H9 (cell line): Measurements from ENCODE around the gene SLC48A1. TPM values are rescaled to one million over a fixed set of nuclear protein-coding genes. Genes with fewer than 3 reads are reported as not detected.

Source experiments
- DNase-seq: peaks from one replicate; pipeline ENCODE4 v3.0.0-alpha.2; 2017
- H2AFZ ChIP-seq: one replicate; pipeline ENCODE4 v1.6.1; 2013; ENCODE audit warnings: mild to moderate bottlenecking, low read length, control low read depth, moderate library complexity
- H2AK5ac ChIP-seq: 2 replicates; pipeline ENCODE4 v1.6.1; 2013; ENCODE audit warnings: low read length, control low read depth, mixed read lengths; ENCODE audit not compliant: insufficient read length
- H2BK120ac ChIP-seq: one replicate; pipeline ENCODE4 v1.6.1; 2013; ENCODE audit warnings: low read depth, mild to moderate bottlenecking, low read length, control low read depth, inconsistent platforms; ENCODE audit not compliant: poor library complexity, severe bottlenecking
- H2BK12ac ChIP-seq: 2 replicates; pipeline ENCODE4 v1.6.1; 2013; ENCODE audit warnings: low read length, control low read depth, mixed read lengths, low read depth; ENCODE audit not compliant: insufficient read length
- H2BK15ac ChIP-seq: 2 replicates; pipeline ENCODE4 v1.6.1; 2013; ENCODE audit warnings: low read depth, low read length, control low read depth
- H2BK20ac ChIP-seq: one replicate; pipeline ENCODE4 v1.6.1; 2013; ENCODE audit warnings: low read depth, mild to moderate bottlenecking, low read length, control low read depth, inconsistent platforms; ENCODE audit not compliant: poor library complexity, severe bottlenecking
- H2BK5ac ChIP-seq: 2 replicates; pipeline ENCODE4 v1.6.1; 2013; ENCODE audit warnings: low read length, control low read depth, mixed read lengths; ENCODE audit not compliant: insufficient read length
- H3K14ac ChIP-seq: 2 replicates; pipeline ENCODE4 v1.6.1; 2013; ENCODE audit warnings: low read length, control low read depth; ENCODE audit not compliant: insufficient read depth
- H3K18ac ChIP-seq: 2 replicates; pipeline ENCODE4 v1.6.1; 2013; ENCODE audit warnings: low read depth, mild to moderate bottlenecking, mixed read lengths, low read length, control low read depth; ENCODE audit not compliant: insufficient read length
- H3K23ac ChIP-seq: 2 replicates; pipeline ENCODE4 v1.6.1; 2013; ENCODE audit warnings: low read length, control low read depth, mixed read lengths, low read depth; ENCODE audit not compliant: insufficient read length
- H3K23me2 ChIP-seq: 2 replicates; pipeline ENCODE4 v1.6.1; 2013; ENCODE audit warnings: low read depth, mild to moderate bottlenecking, mixed read lengths, low read length, control low read depth; ENCODE audit not compliant: insufficient read length, poor library complexity, severe bottlenecking
- H3K27ac ChIP-seq: 2 replicates; pipeline ENCODE4 v1.5.1; 2013; ENCODE audit warnings: low read length, control low read depth, mixed read lengths, low read depth; ENCODE audit not compliant: insufficient read length
- H3K27me3 ChIP-seq: 2 replicates; pipeline ENCODE4 v1.6.1; 2013; ENCODE audit warnings: low read length, control low read depth, inconsistent platforms; ENCODE audit not compliant: insufficient read depth
- H3K4ac ChIP-seq: 2 replicates; pipeline ENCODE4 v1.6.1; 2013; ENCODE audit warnings: low read depth, mild to moderate bottlenecking, control low read depth, inconsistent platforms, low read length, moderate library complexity
- H3K4me1 ChIP-seq: 2 replicates; pipeline ENCODE4 v1.6.1; 2013; ENCODE audit warnings: low read length, control low read depth, inconsistent platforms; ENCODE audit not compliant: insufficient read depth
- H3K4me2 ChIP-seq: 2 replicates; pipeline ENCODE4 v1.6.1; 2013; ENCODE audit warnings: low read length, control low read depth, mixed read lengths; ENCODE audit not compliant: insufficient read length, insufficient read depth
- H3K56ac ChIP-seq: 2 replicates; pipeline ENCODE4 v1.6.1; 2013; ENCODE audit warnings: low read depth, mild to moderate bottlenecking, mixed read lengths, low read length, control low read depth; ENCODE audit not compliant: insufficient read length
- H3K79me1 ChIP-seq: 2 replicates; pipeline ENCODE4 v1.6.1; 2013; ENCODE audit warnings: low read depth, mild to moderate bottlenecking, moderate library complexity, low read length, control low read depth, inconsistent platforms; ENCODE audit not compliant: insufficient read depth, poor library complexity, severe bottlenecking
- H3K79me2 ChIP-seq: 2 replicates; pipeline ENCODE4 v1.6.1; 2013; ENCODE audit warnings: low read length, control low read depth, inconsistent platforms; ENCODE audit not compliant: insufficient read depth
- H3K9ac ChIP-seq: 2 replicates; pipeline ENCODE4 v1.6.1; 2013; ENCODE audit warnings: low read length, control low read depth, mixed read lengths; ENCODE audit not compliant: insufficient read length; ENCODE audit errors: extremely low read depth
- H3K9me3 ChIP-seq: one replicate; pipeline ENCODE4 v1.6.1; 2013; ENCODE audit warnings: low read depth, low read length, inconsistent platforms; ENCODE audit not compliant: control insufficient read depth
- H3T11ph ChIP-seq: one replicate; pipeline ENCODE4 v1.6.1; 2013; ENCODE audit warnings: mild to moderate bottlenecking, low read length, control low read depth, inconsistent platforms
- H4K20me1 ChIP-seq: one replicate; pipeline ENCODE4 v1.6.1; 2013; ENCODE audit not compliant: control insufficient read depth, insufficient read length, insufficient read depth
- H4K5ac ChIP-seq: 2 replicates; pipeline ENCODE4 v1.6.1; 2013; ENCODE audit warnings: low read depth, mild to moderate bottlenecking, mixed read lengths, low read length, control low read depth; ENCODE audit not compliant: insufficient read length
- H4K8ac ChIP-seq: replicated peaks from 2 replicates; pipeline ENCODE4 v1.6.1; 2013; ENCODE audit warnings: low read length, control low read depth, mixed read lengths, low read depth; ENCODE audit not compliant: insufficient read length
- H4K91ac ChIP-seq: 2 replicates; pipeline ENCODE4 v1.6.1; 2013; ENCODE audit warnings: low read depth, mild to moderate bottlenecking, moderate library complexity, mixed read lengths, low read length, control low read depth; ENCODE audit not compliant: insufficient read length
- H3K27ac Mint-ChIP-seq, 3 experiments: 2 replicates in 2 of 3; 3 replicates in 1 of 3; pipeline ENCODE4 v1.8.0; 2020 to 2021; ENCODE audit warnings: mixed read lengths in 3 of 3, mild to moderate bottlenecking in 1 of 3, moderate library complexity in 1 of 3
- H3K27me3 Mint-ChIP-seq: 2 replicates; pipeline ENCODE4 v1.8.0; 2021; ENCODE audit warnings: low read depth, mild to moderate bottlenecking, moderate library complexity, mixed read lengths
- H3K36me3 Mint-ChIP-seq, 3 experiments: 2 replicates in 2 of 3; 3 replicates in 1 of 3; pipeline ENCODE4 v1.8.0; 2020 to 2021; ENCODE audit warnings: low read depth in 3 of 3, mixed read lengths in 3 of 3; ENCODE audit not compliant: insufficient read depth in 1 of 3
- H3K4me1 Mint-ChIP-seq, 2 experiments: 2 replicates each; pipeline ENCODE4 v1.8.0; 2020; ENCODE audit warnings: mixed read lengths in 2 of 2
- H3K4me3 Mint-ChIP-seq, 2 experiments: 2 replicates in 1 of 2; 3 replicates in 1 of 2; pipeline ENCODE4 v1.8.0; 2020 to 2021; ENCODE audit warnings: mild to moderate bottlenecking in 2 of 2, mixed read lengths in 2 of 2, moderate library complexity in 1 of 2
- H3K9me3 Mint-ChIP-seq, 2 experiments: 2 replicates in 1 of 2; 3 replicates in 1 of 2; pipeline ENCODE4 v1.8.0; 2020; ENCODE audit warnings: mild to moderate bottlenecking in 2 of 2, mixed read lengths in 2 of 2, moderate library complexity in 1 of 2
- CTCF ChIP-seq: fragments of 200-600 bp; sonication (generic); conservative IDR thresholded peaks from 3 replicates; pipeline ENCODE4 v1.8.0; 2021; ENCODE audit warnings: antibody characterized with exemption, mild to moderate bottlenecking
- WGBS: extraction: QIAGEN DNeasy Blood & Tissue Kit; methylation state at CpG from one replicate; pipeline ENCODE4 v1.1.7; 2013; ENCODE audit warnings: missing lambda C conversion rate, low lambda C conversion rate, mixed read lengths; ENCODE audit not compliant: insufficient read length; ENCODE audit errors: extremely low coverage; 5-methylcytosine and 5-hydroxymethylcytosine counted together
- total RNA-seq: library from RNA; stranded (reverse); gene quantifications from 2 replicates; pipeline ENCODE4 v1.2.1, GENCODE V29; 2021

Gene SLC48A1
- total RNA-seq, 1 experiment from 2014 or later: 10.6 TPM

DNA sequence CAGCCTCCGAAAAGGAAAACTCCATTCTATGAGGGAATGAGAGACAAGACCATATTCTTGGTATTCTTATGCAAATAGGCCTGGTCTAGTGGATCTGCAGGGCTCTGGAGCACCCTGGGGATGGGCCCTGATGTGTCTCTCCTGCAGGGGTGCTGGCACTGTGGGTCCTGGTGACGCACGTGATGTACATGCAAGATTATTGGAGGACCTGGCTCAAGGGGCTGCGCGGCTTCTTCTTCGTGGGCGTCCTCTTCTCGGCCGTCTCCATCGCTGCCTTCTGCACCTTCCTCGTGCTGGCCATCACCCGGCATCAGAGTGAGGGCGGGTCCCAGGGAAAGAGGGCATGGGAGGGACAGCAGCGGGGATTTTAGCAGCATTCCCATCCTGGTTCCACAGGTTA is 5.8 kb downstream of the SLC48A1 start:
- H3K4me1 Mint-ChIP-seq: peaks cover 22 to 35% of the 10 kb centered on the region in 2 experiments
- Histone ChIP-seq H2BK15ac (no peak overlapping the region), H4K20me1 (peaks cover 2% of the 10 kb centered on the region), H3K18ac (no peak overlapping the region), H2AFZ (no peak overlapping the region), H4K5ac (no peak overlapping the region), H3T11ph (no peak overlapping the region), H3K9ac (no peak overlapping the region), H3K9me3 (no peaks in the 10 kb centered on the region), H3K79me2 (no peaks in the 10 kb centered on the region), H2AK5ac (no peak overlapping the region), H3K56ac (no peak overlapping the region), H3K23ac (no peak overlapping the region), H3K4me1 (peaks cover 3% of the 10 kb centered on the region; the same call in 1 of the 2 replicates), H2BK120ac (no peak overlapping the region), H2BK20ac (no peak overlapping the region), H3K79me1 (no peaks in the 10 kb centered on the region), H4K8ac (no peak overlapping the region), H3K23me2 (peaks cover 1% of the 10 kb centered on the region), H3K27me3 (no peaks in the 10 kb centered on the region), H2BK12ac (no peak overlapping the region), H4K91ac (no peak overlapping the region), H3K14ac (no peak overlapping the region), H2BK5ac (no peak overlapping the region), H3K4me2 (peak overlapping the region; percentile 36), H3K4ac (no peak overlapping the region), H3K27ac (no peak overlapping the region)
- peak overlapping the region in 1 of 3 experiments; percentile 24; a peak in 1 of 7 replicates for H3K27ac Mint-ChIP-seq
- peak overlapping the region; percentile 24 to 66; a peak in 4 of 5 replicates for H3K4me3 Mint-ChIP-seq
- WGBS: no CpG with 5 or more reads among the region's 14 CpGs
- no peaks in the 10 kb centered on the region for H3K9me3 Mint-ChIP-seq
- no peak for TF ChIP-seq CTCF
- DNase-seq: no peak
- peaks cover 1 to 12% (median 5%) of the 10 kb centered on the region in 3 experiments; a peak in 6 of 7 replicates for H3K36me3 Mint-ChIP-seq
- H3K27me3 Mint-ChIP-seq: peaks cover 23% of the 10 kb centered on the region
